Right lobe of liver (tissue), 4 donors: ENCODE measurements around the gene ABHD6.

Experiments
- CTCF ChIP-seq, 4 donors: fragments of 200-600 bp in 3 of 4; fragments of 450-650 bp in 1 of 4; IDR thresholded peaks; one replicate each; pipeline versions ENCODE4 v1.5.1 to v1.8.0; 2016 to 2022; ENCODE audit warnings: antibody characterized with exemption in 4 of 4, mild to moderate bottlenecking in 2 of 4
- POLR2A ChIP-seq: fragments of 450-650 bp; IDR thresholded peaks from one replicate; pipeline ENCODE4 v1.6.1; 2017; ENCODE audit warnings: antibody characterized with exemption, mild to moderate bottlenecking
- donor health status: DM: no; HTN: no; CAD: no.
- donor health status: DM: no; HTN: no; CAD: no.
- donor health status: DM: no; HTN: yes; CAD: no.

- TF ChIP-seq POLR2A = no peak
- TF ChIP-seq CTCF (IDR thresholded peaks at IDR 0.05) = no peak
Measured at GRCh38 chr3:58256511-58256910, 18.9 kb downstream of the ABHD6 start.
